AG04450 (cell line): ENCODE measurements around the gene RNF17. TPM values are rescaled to one million over a fixed set of nuclear protein-coding genes. Genes with fewer than 3 reads are reported as not detected.

ENCODE experiments used
- CTCF ChIA-PET: fragments of 300-600, 350-600 bp; formaldehyde crosslinking; extraction: SDS; loops from one replicate; lab custom pipeline; 2022; ENCODE audit warnings: antibody characterized with exemption, inconsistent platforms; lab: Charles Lee
- POLR2A ChIA-PET: fragments of 350-600 bp; formaldehyde crosslinking; extraction: SDS; loops from one replicate; lab custom pipeline; 2021; ENCODE audit warnings: antibody characterized with exemption, inconsistent platforms; lab: Yijun Ruan, JAX
- DNase-seq: peaks from one replicate; pipeline ENCODE4 v3.0.0-alpha.2; 2011; ENCODE audit warnings: low read depth, low spot score
- H3K27ac ChIP-seq: one replicate; pipeline ENCODE4 v1.5.1; 2012; ENCODE audit warnings: low read depth, low read length, control low read depth
- H3K27me3 ChIP-seq: one replicate; pipeline ENCODE4 v1.6.0; 2012; ENCODE audit warnings: low read length; ENCODE audit not compliant: control insufficient read depth, insufficient read depth
- H3K4me3 ChIP-seq: 2 replicates; pipeline ENCODE4 v1.5.1; 2011; ENCODE audit warnings: mild to moderate bottlenecking, low read depth, low read length, control low read depth
- H3K9me3 ChIP-seq: 2 replicates; pipeline ENCODE4 v1.5.1; 2012; ENCODE audit warnings: low read length; ENCODE audit not compliant: control insufficient read depth, insufficient read depth
- CTCF ChIP-seq: IDR thresholded peaks from 2 replicates; pipeline ENCODE4 v1.5.1; 2011; ENCODE audit warnings: low read depth, low read length, control low read depth, inconsistent platforms
- polyA plus RNA-seq: library from polyadenylated mRNA; depleted of rRNA; stranded (reverse); fragments of >200 nt; gene quantifications from 2 replicates; pipeline ENCODE4 v1.2.3, GENCODE V29; 2011

The RNF17 gene
- polyA plus RNA-seq, 1 experiment: 0.05 TPM

- no peak for TF ChIP-seq CTCF
- no peaks in the 10 kb centered on the region for H3K9me3 ChIP-seq
These were observed 16.5 kb upstream of the RNF17 start for GRCh38 chr13:24747248-24748060.

GRCh38 chr13:24748061-24748400, 15.9 kb upstream of the RNF17 start:
- TF ChIP-seq CTCF: no peak
- ChIA-PET CTCF (interaction anchor here (0.8 kb wide), 1 partner anchor 366 kb away, joined by 3 read pairs; no protein-coding TSS in a partner anchor), POLR2A (no interaction called here)
- Histone ChIP-seq H3K27me3 (peaks cover 22% of the 10 kb centered on the region), H3K9me3 (no peaks in the 10 kb centered on the region), H3K4me3 (no peak overlapping the region), H3K27ac (no peak overlapping the region)
- no peak for DNase-seq

More at GRCh38 chr13:24747248-24748060, 16.5 kb upstream of the RNF17 start:
- POLR2A ChIA-PET: no interaction called here
- peaks cover 22% of the 10 kb centered on the region for H3K27me3 ChIP-seq
- H3K4me3 ChIP-seq: peak overlapping the region; percentile 31; the same call in 1 of the 2 replicates
- no peak overlapping the region for H3K27ac ChIP-seq
- CTCF ChIA-PET: interaction anchor here (0.8 kb wide), 1 partner anchor 367 kb away, joined by 3 read pairs; no protein-coding TSS in a partner anchor
- no peak for DNase-seq

- TF ChIP-seq CTCF: no peak
- DNase-seq: no peak
- ChIA-PET CTCF (interaction anchor here (1.2 kb wide), 1 partner anchor 209 kb away, joined by 3 read pairs; no protein-coding TSS in a partner anchor), POLR2A (no interaction called here)
- no peaks in the 10 kb centered on the region for H3K27me3 ChIP-seq
- H3K9me3 ChIP-seq: peaks cover 4% of the 10 kb centered on the region; the same call in 1 of the 2 replicates
- H3K4me3 ChIP-seq: no peak overlapping the region
- H3K27ac ChIP-seq: no peak overlapping the region
These were observed 4.8 kb upstream of the RNF17 start for GRCh38 chr13:24759197-24759596.

- no peak for TF ChIP-seq CTCF
- CTCF ChIA-PET: no interaction called here
These were observed 284 bp downstream of the RNF17 start for GRCh38 chr13:24764276-24764630.

GRCh38 chr13:24777171-24777570, 13.2 kb downstream of the RNF17 start:
- Histone ChIP-seq H3K9me3 (no peaks in the 10 kb centered on the region), H3K4me3 (no peak overlapping the region), H3K27ac (no peak overlapping the region), H3K27me3 (no peaks in the 10 kb centered on the region)
- CTCF ChIA-PET: no interaction called here
- TF ChIP-seq CTCF: no peak
- POLR2A ChIA-PET: no interaction called here
- no peak for DNase-seq

More at GRCh38 chr13:24764276-24764630, 284 bp downstream of the RNF17 start:
- H3K4me3 ChIP-seq: no peak overlapping the region
- H3K27ac ChIP-seq: no peak overlapping the region
- POLR2A ChIA-PET: no interaction called here
- peaks cover 7% of the 10 kb centered on the region; the same call in 1 of the 2 replicates for H3K9me3 ChIP-seq
- no peak for DNase-seq
- H3K27me3 ChIP-seq: no peaks in the 10 kb centered on the region
